Fibroblast of the aortic adventitia (primary cell): ENCODE measurements around the gene TCIRG1. TPM values are rescaled to one million over a fixed set of nuclear protein-coding genes. Genes with fewer than 3 reads are reported as not detected.
A peak's percentile ranks its signal among the peaks of the same experiment; 100 is the strongest.

Experiments
- DNase-seq: peaks from one replicate; pipeline ENCODE4 v3.0.0-alpha.2; 2010; ENCODE audit warnings: low read depth
- H3K4me3 ChIP-seq: 2 replicates; pipeline ENCODE4 v1.5.1; 2011; ENCODE audit warnings: low read depth, mild to moderate bottlenecking, control low read depth, low read length, moderate library complexity
- total RNA-seq: library from RNA; depleted of rRNA; stranded (reverse); fragments of >200 nt; gene quantifications from 2 replicates; pipeline ENCODE4 v1.2.3, GENCODE V29; 2012; ENCODE audit warnings: low replicate concordance
- TF ChIP-seq, protein P1 (sequence below): IDR thresholded peaks from 2 replicates; pipeline ENCODE4 v1.5.1; 2011; ENCODE audit warnings: mild to moderate bottlenecking, low read length, control low read depth, inconsistent platforms; ENCODE audit not compliant: insufficient read depth

The TCIRG1 gene
- total RNA-seq, 1 donor, result 76.0 TPM

DNA sequence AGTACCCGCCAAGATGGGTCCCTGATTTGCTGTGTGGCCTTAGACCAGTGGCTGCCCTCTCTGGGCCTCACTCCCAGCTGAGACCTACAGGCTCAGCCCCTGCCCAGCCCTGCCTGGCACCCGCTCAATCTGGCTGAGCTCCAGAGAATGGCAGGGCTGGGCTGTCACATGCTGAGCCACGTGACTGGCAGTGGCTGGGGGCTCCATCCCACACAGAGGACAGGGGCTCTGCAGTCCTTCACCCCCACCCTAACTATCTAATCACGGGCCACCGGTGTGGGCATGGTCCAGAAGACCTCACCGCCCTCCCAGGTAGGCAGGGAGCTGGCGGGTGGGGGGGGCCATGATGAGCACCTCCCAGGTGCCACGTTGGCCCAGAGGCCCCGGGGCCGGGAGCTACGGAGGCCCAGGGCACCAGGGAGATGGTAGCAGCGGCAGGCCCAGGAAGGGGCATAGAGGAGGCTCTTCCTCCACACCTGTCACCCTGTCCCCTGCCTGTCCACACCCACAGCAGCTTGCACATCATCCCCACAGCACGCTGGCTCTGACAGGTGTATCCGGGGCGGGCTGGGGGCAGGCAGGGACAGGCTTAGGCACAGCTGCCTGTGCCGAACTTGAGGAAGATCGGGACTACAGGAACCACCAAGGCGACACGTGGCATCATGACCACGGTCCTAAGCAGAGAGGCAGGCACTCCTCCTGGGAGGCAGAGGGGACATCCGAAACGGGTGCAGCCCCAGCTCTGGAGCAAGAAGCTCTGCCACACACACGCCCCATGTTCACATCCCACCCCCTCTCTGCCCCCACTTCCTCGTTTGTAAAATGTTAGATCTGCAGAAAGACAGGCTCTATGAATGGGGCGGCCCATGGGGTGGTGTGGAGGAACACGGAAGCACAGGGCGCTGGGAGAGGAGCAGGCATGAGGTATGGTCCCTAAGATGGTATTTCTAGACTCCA lies 30.2 kb upstream of the TCIRG1 start:
- H3K4me3 ChIP-seq, result no peak overlapping the region
- TF ChIP-seq, protein P1, sequence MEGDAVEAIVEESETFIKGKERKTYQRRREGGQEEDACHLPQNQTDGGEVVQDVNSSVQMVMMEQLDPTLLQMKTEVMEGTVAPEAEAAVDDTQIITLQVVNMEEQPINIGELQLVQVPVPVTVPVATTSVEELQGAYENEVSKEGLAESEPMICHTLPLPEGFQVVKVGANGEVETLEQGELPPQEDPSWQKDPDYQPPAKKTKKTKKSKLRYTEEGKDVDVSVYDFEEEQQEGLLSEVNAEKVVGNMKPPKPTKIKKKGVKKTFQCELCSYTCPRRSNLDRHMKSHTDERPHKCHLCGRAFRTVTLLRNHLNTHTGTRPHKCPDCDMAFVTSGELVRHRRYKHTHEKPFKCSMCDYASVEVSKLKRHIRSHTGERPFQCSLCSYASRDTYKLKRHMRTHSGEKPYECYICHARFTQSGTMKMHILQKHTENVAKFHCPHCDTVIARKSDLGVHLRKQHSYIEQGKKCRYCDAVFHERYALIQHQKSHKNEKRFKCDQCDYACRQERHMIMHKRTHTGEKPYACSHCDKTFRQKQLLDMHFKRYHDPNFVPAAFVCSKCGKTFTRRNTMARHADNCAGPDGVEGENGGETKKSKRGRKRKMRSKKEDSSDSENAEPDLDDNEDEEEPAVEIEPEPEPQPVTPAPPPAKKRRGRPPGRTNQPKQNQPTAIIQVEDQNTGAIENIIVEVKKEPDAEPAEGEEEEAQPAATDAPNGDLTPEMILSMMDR, result no peak
- no peak for DNase-seq

DNA sequence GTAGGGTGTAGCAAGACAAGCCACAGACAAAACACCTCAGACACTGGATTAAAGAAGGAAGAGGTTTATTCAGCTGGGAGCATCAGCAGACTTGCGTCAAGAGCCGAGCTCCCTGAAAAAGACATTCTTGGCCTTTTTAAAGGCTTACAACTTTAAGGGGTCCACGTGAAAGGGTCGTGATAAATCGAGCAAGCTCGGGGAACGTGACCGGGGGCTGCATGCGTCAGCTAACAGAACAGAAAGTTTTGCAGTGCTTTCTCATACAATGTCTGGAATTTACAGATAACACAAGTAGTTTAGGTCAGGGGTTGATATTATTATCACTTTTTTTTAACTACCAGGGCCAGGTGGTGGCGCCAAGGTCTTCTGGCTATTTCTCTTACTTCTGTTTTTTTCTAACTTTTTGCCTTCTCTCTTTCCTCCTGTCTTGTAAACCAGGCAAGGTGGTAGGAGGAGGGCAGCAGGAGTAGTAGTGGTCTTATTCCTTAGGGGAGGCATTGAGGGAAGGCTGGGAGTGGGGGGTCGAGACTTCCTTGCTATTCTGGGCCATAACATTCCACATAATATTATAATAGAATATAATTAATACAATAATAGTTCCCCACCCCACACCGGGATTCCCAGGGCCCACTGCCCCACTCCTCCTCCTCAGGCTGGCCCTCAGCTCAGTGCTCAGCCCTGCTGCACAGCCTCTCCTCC lies 29.3 kb upstream of the TCIRG1 start:
- DNase-seq, result peak; percentile 67
- TF ChIP-seq, protein P1, result peak; percentile 23
- peak overlapping the region; percentile 65 for H3K4me3 ChIP-seq

DNA sequence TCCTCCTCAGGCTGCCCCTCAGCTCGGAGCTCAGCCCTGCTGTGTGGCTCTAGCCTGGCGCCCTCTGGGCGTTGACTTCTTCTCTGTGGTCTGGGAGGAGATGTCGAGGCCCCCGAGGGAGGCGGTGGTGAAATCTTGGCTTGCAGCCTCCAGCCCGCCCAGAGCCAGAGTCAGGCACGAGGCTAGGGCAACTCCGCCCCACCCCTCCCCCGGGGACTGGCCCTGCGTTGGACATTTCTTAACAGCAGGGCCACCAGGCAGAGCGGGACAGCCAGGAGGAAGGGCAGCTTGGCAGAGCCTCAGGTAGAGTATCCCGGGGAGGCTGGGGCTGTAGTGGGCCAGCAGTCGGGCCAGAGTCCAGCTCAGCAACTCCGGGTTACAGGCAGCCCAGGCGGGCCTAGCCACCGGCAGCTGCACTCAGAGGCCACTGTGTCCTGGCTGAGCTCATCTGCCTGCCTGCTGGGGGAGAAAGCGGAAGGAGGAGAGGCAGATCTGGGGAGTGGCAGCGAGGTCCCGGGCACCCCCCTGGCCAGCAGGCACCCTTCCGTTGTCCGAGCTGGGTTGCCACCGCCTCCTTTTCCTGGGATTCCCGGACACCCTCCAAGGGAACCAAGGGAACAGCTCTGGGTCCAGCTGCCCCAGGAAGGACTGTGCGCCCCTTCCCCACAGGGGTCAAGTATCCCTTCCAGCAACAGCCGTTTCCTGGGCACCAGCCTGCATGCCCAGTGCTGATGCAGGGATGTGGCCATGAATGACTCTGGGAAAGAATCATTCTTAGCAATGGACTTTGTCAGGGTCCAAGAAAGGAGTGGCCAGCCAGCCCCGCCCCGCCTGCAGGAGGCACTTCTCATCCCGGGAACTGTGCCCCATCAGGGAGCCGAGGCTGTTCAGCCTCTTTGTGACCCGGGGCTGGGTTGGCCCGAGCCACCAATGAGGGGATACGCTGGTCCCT lies 28.5 kb upstream of the TCIRG1 start, which contains the start of gene ALDH3B1:
TSS of gene ALDH3B1 (plus strand) at position 238 of the 952 bp plus-strand sequence. CDS start 4,971 bp downstream, outside the sequence.
- TF ChIP-seq, protein P1, result peak; percentile 6
- DNase-seq, result peak; percentile 88

DNA sequence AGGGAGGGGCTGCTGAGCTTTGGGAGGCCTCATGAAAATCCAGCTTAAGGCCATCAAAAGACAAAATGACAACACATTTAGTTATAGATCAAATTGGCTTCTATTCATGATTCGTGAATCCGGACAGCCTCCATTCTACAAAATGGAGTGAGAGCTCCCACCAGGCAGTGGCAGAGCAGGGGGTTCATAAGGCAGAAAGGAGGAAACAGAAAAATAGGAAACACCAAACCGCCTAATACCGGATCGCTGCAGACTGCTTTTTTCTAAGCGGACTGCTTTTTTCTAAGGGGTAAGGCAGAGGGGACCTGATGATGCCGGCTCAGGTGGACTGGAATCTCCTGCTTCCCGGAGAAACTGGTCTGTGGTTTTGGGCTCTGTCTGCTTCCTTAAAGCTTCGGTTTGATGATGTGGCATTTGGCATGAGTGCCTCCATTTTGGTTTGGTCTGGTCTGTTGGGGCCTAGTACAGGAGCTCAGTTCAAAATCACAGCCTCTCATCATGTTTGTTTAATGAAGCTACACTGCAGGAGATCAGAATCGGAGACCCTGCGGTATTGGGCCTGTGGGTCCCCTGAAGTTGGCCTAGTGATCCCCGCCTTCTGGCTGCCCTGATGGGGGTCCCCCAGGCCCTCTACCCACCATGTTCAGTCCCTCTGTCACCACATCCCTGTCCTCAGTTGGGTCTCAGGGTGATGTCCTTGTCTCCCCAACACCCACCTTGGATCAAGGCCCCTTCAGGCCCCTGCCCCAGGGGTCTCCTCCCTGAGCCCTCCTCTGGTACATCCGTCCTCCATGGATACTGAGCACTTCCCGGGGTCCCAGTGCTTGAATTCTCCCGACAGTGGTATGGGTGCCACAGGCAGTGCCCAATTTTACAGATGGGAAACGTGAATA lies 27.5 kb upstream of the TCIRG1 start:
- DNase-seq, result no peak
- TF ChIP-seq, protein P1, result no peak
- peak overlapping the region; percentile 65 for H3K4me3 ChIP-seq

More for the DNA sequence above, 28.5 kb upstream of the TCIRG1 start, which contains the start of gene ALDH3B1:
- peak within 1 kb of the TSS; percentile 65 for H3K4me3 ChIP-seq

DNA sequence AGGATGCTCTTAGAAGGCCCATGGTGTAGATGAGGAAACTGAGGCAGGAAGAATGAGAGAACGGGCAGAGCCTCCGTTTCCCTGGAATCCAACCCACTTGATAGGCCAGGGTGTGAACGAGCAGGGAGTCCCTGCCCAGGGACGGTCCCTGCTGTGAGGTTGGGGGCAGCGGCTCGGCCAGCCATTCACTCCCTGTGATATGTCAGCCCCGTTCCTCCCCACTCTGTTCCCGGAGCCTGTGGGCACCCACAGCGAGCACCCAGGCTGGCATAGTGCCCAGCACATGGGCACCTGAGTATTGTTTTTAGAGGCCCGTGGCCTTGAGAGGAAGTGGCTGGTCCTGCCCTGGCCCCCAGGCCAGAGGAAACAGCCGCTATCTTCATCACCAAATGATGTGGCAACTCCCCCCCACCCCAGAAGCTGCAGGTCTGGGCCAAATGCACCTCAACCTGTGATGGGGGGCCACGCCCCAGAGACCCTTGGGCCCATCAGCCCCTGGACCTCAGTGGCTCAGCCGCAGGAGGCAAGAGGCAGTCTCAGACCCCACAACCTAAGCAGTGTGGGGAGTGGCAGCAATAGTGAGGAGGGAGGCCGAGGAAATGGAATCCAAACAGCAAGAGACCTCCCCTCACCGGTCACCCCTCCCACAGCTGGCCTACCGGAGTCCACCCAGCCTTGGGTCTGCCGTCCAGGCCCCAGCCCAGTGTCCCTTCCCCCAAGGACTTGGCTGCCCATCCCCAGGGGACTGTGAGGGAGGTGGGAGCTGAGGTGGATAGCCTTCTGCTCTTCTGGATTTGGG lies 26.6 kb upstream of the TCIRG1 start:
- no peak for DNase-seq
- H3K4me3 ChIP-seq, result no peak overlapping the region
- TF ChIP-seq, protein P1, result no peak
